K562 (cell line): ENCODE data around the gene EDN2. TPM values are rescaled to one million over a fixed set of nuclear protein-coding genes. Genes with fewer than 3 reads are reported as not detected.

ENCODE experiments used
- CEBPG ChIP-seq, 3 experiments: fragments of 200-800 bp in 1 of 3; sonication (Bioruptor generic) in 1 of 3; sonication (generic) in 1 of 3; formaldehyde crosslinking in 1 of 3; IDR thresholded peaks in 2 of 3; conservative IDR thresholded peaks in 1 of 3; 2 replicates each; pipeline versions ENCODE4 v1.6.1 to v1.8.0; 2016 to 2022; ENCODE audit warnings: missing compliant biosample characterization in 2 of 3, missing genetic modification characterization in 2 of 3, mild to moderate bottlenecking in 1 of 3, missing genetic modification reagents in 1 of 3
- CREM ChIP-seq: IDR thresholded peaks from 2 replicates; pipeline ENCODE4 v1.6.1; 2014; ENCODE audit warnings: antibody characterized with exemption, low read depth
- E2F3 ChIP-seq: fragments of 250-450 bp; sonication (Bioruptor Pico); IDR thresholded peaks from 2 replicates; pipeline ENCODE4 v1.4.0; 2020; ENCODE audit warnings: mild to moderate bottlenecking
- FOXK1 ChIP-seq: sonication (generic); formaldehyde crosslinking; IDR thresholded peaks from 2 replicates; pipeline ENCODE4 v1.8.0; 2022; ENCODE audit warnings: missing genetic modification reagents, mild to moderate bottlenecking, borderline replicate concordance
- HOXB6 ChIP-seq: fragments of 250-450 bp; sonication (Bioruptor Pico); IDR thresholded peaks from 2 replicates; pipeline ENCODE4 v1.5.1; 2022; ENCODE audit warnings: mild to moderate bottlenecking, borderline replicate concordance
- KAT7 ChIP-seq: sonication (generic); formaldehyde crosslinking; IDR thresholded peaks from 2 replicates; pipeline ENCODE4 v1.8.0; 2022; ENCODE audit warnings: missing genetic modification reagents, mild to moderate bottlenecking, borderline replicate concordance
- NEUROD1 ChIP-seq: fragments of 150-350 bp; IDR thresholded peaks from 2 replicates; pipeline ENCODE4 v1.6.1; 2014; ENCODE audit warnings: borderline replicate concordance, low read length, low read depth; ENCODE audit not compliant: partially characterized antibody
- POLR3A ChIP-seq: IDR thresholded peaks from 2 replicates; pipeline ENCODE4 v1.6.1; 2011; ENCODE audit warnings: borderline replicate concordance, mild to moderate bottlenecking, moderate library complexity; ENCODE audit not compliant: insufficient read length, insufficient read depth; ENCODE audit errors: extremely low read depth
- RBM25 ChIP-seq: fragments of 200-400 bp; formaldehyde crosslinking; IDR thresholded peaks from 2 replicates; pipeline ENCODE4 v1.6.1; 2018; ENCODE audit warnings: low read length, low read depth, moderate library complexity; ENCODE audit not compliant: severe bottlenecking
- RFX7 ChIP-seq: fragments of 250-450 bp; sonication (Bioruptor Pico); IDR thresholded peaks from 2 replicates; pipeline ENCODE4 v1.5.1; 2021; ENCODE audit warnings: mild to moderate bottlenecking
- SP1 ChIP-seq: sonication (generic); formaldehyde crosslinking; IDR thresholded peaks from 2 replicates; pipeline ENCODE4 v1.8.1; 2022; ENCODE audit warnings: mild to moderate bottlenecking, missing genetic modification reagents
- TAF9B ChIP-seq: fragments of 450-650 bp; IDR thresholded peaks from 2 replicates; pipeline ENCODE4 v1.6.1; 2018; ENCODE audit warnings: mild to moderate bottlenecking; ENCODE audit not compliant: partially characterized antibody
- TFAP4 ChIP-seq: sonication (generic); formaldehyde crosslinking; IDR thresholded peaks from 2 replicates; pipeline ENCODE4 v1.8.0; 2022; ENCODE audit warnings: missing genetic modification reagents, mild to moderate bottlenecking, moderate library complexity, borderline replicate concordance
- THRA ChIP-seq: fragments of 450-650 bp; IDR thresholded peaks from 2 replicates; pipeline ENCODE4 v1.6.1; 2017; ENCODE audit warnings: mild to moderate bottlenecking, moderate library complexity
- ZBTB43 ChIP-seq: sonication (generic); formaldehyde crosslinking; IDR thresholded peaks from 2 replicates; pipeline ENCODE4 v1.8.0; 2023; ENCODE audit warnings: mild to moderate bottlenecking, missing genetic modification reagents
- ZNF175 ChIP-seq: fragments of 200-800 bp; sonication (Bioruptor generic); IDR thresholded peaks from 2 replicates; pipeline ENCODE4 v1.6.1; 2016; ENCODE audit warnings: low read depth, mild to moderate bottlenecking, missing genetic modification characterization, missing compliant biosample characterization
- ZNF263 ChIP-seq: sonication (generic); formaldehyde crosslinking; IDR thresholded peaks from 2 replicates; pipeline ENCODE4 v1.8.0; 2022; ENCODE audit warnings: mild to moderate bottlenecking, missing genetic modification reagents, borderline replicate concordance
- polyA plus RNA-seq, 8 experiments: library from polyadenylated mRNA; depleted of rRNA in 4 of 8; stranded (reverse) in 5 of 8; unstranded in 3 of 8; fragments of >200 nt; fragmentation: Nextera tagmentation in 2 of 8; fragmentation: Illumina TruSeq in 1 of 8; extraction: Ambion mirVana in 2 of 8; extraction: Trizol in 1 of 8; gene quantifications; 2 replicates each; pipeline versions ENCODE4 v1.2.1 to v1.2.3, GENCODE V29; 2011 to 2014; ENCODE audit warnings: inconsistent platforms in 1 of 8, missing spikeins in 1 of 8
- total RNA-seq, 7 experiments: library from RNA; depleted of rRNA in 6 of 7; stranded (reverse); fragments of >200 nt in 6 of 7; fragmentation: Illumina TruSeq in 2 of 7; extraction: Trizol in 2 of 7; gene quantifications; 2 replicates each; pipeline versions ENCODE4 v1.2.1 to v1.2.3, GENCODE V29; 2011 to 2021; ENCODE audit warnings: low replicate concordance in 1 of 7
- TF ChIP-seq, protein P1 (sequence below): fragments of 250-450 bp; sonication (Bioruptor Pico); IDR thresholded peaks from 2 replicates; pipeline ENCODE4 v1.4.0; 2020; ENCODE audit warnings: borderline replicate concordance
- TF ChIP-seq, protein P2 (sequence below): sonication (generic); formaldehyde crosslinking; IDR thresholded peaks from 2 replicates; pipeline ENCODE4 v1.8.0; 2022; ENCODE audit warnings: mild to moderate bottlenecking, low read depth, missing genetic modification reagents

EDN2 gene
- total and polyA plus RNA-seq, 9 of the 15 experiments (the other 6 are each of a cell fraction or from before 2014, with no cell fraction given), result not detected

- peak; percentile 47; the same call in 1 of the 2 replicates for TF ChIP-seq TFAP4
- TF ChIP-seq CEBPG (CRISPR knock-in tag; IDR thresholded peaks at IDR 0.05), result no peak
- TF ChIP-seq CEBPG (tag; conservative IDR thresholded peaks at IDR 0.05 in 1 of 2, IDR thresholded peaks at IDR 0.05 in 1 of 2), result no peak
- TF ChIP-seq, protein P1, sequence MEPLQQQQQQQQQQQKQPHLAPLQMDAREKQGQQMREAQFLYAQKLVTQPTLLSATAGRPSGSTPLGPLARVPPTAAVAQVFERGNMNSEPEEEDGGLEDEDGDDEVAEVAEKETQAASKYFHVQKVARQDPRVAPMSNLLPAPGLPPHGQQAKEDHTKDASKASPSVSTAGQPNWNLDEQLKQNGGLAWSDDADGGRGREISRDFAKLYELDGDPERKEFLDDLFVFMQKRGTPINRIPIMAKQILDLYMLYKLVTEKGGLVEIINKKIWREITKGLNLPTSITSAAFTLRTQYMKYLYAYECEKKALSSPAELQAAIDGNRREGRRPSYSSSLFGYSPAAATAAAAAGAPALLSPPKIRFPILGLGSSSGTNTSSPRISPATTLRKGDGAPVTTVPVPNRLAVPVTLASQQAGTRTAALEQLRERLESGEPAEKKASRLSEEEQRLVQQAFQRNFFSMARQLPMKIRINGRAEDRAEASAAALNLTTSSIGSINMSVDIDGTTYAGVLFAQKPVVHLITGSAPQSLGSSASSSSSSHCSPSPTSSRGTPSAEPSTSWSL (CRISPR knock-in tag), result no peak
- TF ChIP-seq FOXK1 (CRISPR knock-in tag), result no peak
- TF ChIP-seq RFX7, result no peak
- peak; percentile 15; the same call in 1 of the 2 replicates for TF ChIP-seq E2F3 (CRISPR knock-in tag)
- no peak for TF ChIP-seq ZBTB43 (CRISPR knock-in tag)
- TF ChIP-seq HOXB6 (CRISPR knock-in tag), result no peak
- no peak for TF ChIP-seq ZNF175
- peak; percentile 78 for TF ChIP-seq CREM
- TF ChIP-seq THRA, result no peak
- TF ChIP-seq ZNF263 (CRISPR knock-in tag), result no peak
- TF ChIP-seq TAF9B, result no peak
- no peak for TF ChIP-seq NEUROD1
- TF ChIP-seq SP1 (CRISPR knock-in tag), result no peak
- no peak for TF ChIP-seq POLR3A
- TF ChIP-seq RBM25, result no peak
- TF ChIP-seq, protein P2, sequence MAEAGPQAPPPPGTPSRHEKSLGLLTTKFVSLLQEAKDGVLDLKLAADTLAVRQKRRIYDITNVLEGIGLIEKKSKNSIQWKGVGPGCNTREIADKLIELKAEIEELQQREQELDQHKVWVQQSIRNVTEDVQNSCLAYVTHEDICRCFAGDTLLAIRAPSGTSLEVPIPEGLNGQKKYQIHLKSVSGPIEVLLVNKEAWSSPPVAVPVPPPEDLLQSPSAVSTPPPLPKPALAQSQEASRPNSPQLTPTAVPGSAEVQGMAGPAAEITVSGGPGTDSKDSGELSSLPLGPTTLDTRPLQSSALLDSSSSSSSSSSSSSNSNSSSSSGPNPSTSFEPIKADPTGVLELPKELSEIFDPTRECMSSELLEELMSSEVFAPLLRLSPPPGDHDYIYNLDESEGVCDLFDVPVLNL (CRISPR knock-in tag), result no peak
- 0 out of 2 replicates have a peak, but pooled peaks have one; percentile 35 for TF ChIP-seq KAT7 (CRISPR knock-in tag)
Measured at GRCh38 chr1:41496080-41497055, 11.9 kb upstream of the EDN2 start (continued).
